ENCODE data around the gene ITPR1. TPM values are rescaled to one million over a fixed set of nuclear protein-coding genes. Genes with fewer than 3 reads are reported as not detected.

The ITPR1 gene
- polyA plus RNA-seq, 3 donors: 48.6 to 58.8 (median 53.2) TPM

GRCh38 chr3:4684117-4684516, 191.0 kb downstream of the ITPR1 start:
- no peak for DNase-seq

- no peak for DNase-seq
Measured at GRCh38 chr3:4684976-4685375, 191.8 kb downstream of the ITPR1 start.

- no peak for DNase-seq
Measured at GRCh38 chr3:4685673-4686345, 192.7 kb downstream of the ITPR1 start.

GRCh38 chr3:4686619-4687018, 193.5 kb downstream of the ITPR1 start:
- DNase-seq: no peak

GRCh38 chr3:4687167-4687566, 194.0 kb downstream of the ITPR1 start:
- no peak for DNase-seq

GRCh38 chr3:4687596-4687995, 194.4 kb downstream of the ITPR1 start:
- no peak for DNase-seq

- DNase-seq: no peak
Measured at GRCh38 chr3:4688411-4688810, 195.3 kb downstream of the ITPR1 start.

- DNase-seq: no peak
Measured at GRCh38 chr3:4689021-4689420, 195.9 kb downstream of the ITPR1 start.

- DNase-seq: no peak
Measured at GRCh38 chr3:4690277-4690676, 197.1 kb downstream of the ITPR1 start.

- no peak for DNase-seq
Measured at GRCh38 chr3:4693620-4694019, 200.5 kb downstream of the ITPR1 start.

- no peak for DNase-seq
Measured at GRCh38 chr3:4695846-4696245, 202.7 kb downstream of the ITPR1 start.

- DNase-seq: no peak
Measured at GRCh38 chr3:4696266-4696665, 203.1 kb downstream of the ITPR1 start.

- no peak for DNase-seq
Measured at GRCh38 chr3:4698125-4698821, 205.1 kb downstream of the ITPR1 start.

GRCh38 chr3:4703054-4703480, 209.9 kb downstream of the ITPR1 start:
- DNase-seq: no peak

GRCh38 chr3:4704552-4704951, 211.4 kb downstream of the ITPR1 start:
- DNase-seq: no peak

- no peak for DNase-seq
Measured at GRCh38 chr3:4707324-4707723, 214.2 kb downstream of the ITPR1 start.

GRCh38 chr3:4708230-4708629, 215.1 kb downstream of the ITPR1 start:
- no peak for DNase-seq

GRCh38 chr3:4709341-4709740, 216.2 kb downstream of the ITPR1 start:
- no peak for DNase-seq

GRCh38 chr3:4710191-4710590, 217.0 kb downstream of the ITPR1 start:
- no peak for DNase-seq

- no peak for DNase-seq
Measured at GRCh38 chr3:4711680-4711992, 218.5 kb downstream of the ITPR1 start.

GRCh38 chr3:4712109-4712508, 219.0 kb downstream of the ITPR1 start:
- DNase-seq: no peak

- no peak for DNase-seq
Measured at GRCh38 chr3:4714045-4714444, 220.9 kb downstream of the ITPR1 start.

GRCh38 chr3:4716266-4716665, 223.1 kb downstream of the ITPR1 start:
- DNase-seq: no peak
